Muscle of leg (tissue), 11 donors: Measurements from ENCODE around the gene MAP3K3. TPM values are rescaled to one million over a fixed set of nuclear protein-coding genes. Genes with fewer than 3 reads are reported as not detected.
A peak's percentile ranks its signal among the peaks of the same experiment; 100 is the strongest.

Experiments
- DNase-seq: peaks from one replicate; pipeline ENCODE4 v3.0.0; 2013
- H3K27ac ChIP-seq: one replicate; pipeline ENCODE4 v1.5.1; 2013; ENCODE audit warnings: mild to moderate bottlenecking, low read length, control low read depth
- H3K27me3 ChIP-seq: one replicate; pipeline ENCODE4 v1.6.1; 2013; ENCODE audit warnings: low read length; ENCODE audit not compliant: control insufficient read depth, insufficient read depth
- H3K36me3 ChIP-seq: one replicate; pipeline ENCODE4 v1.6.1; 2013; ENCODE audit warnings: low read length; ENCODE audit not compliant: control insufficient read depth, insufficient read depth
- H3K4me1 ChIP-seq: one replicate; pipeline ENCODE4 v1.6.1; 2013; ENCODE audit warnings: low read length; ENCODE audit not compliant: control insufficient read depth, insufficient read depth
- H3K4me3 ChIP-seq: one replicate; pipeline ENCODE4 v1.5.1; 2013; ENCODE audit warnings: low read length, control low read depth
- H3K9me3 ChIP-seq: replicated peaks from 2 replicates; pipeline ENCODE4 v1.6.1; 2013; ENCODE audit warnings: low read depth, low read length; ENCODE audit not compliant: control insufficient read depth
- WGBS: methylation state at CpG from one replicate; pipeline ENCODE4 v1.1.5; 2013; ENCODE audit warnings: missing lambda C conversion rate; ENCODE audit not compliant: insufficient coverage; 5-methylcytosine and 5-hydroxymethylcytosine counted together
- polyA plus RNA-seq, 8 donors: library from polyadenylated mRNA; unstranded; fragments of 120-200 nt; gene quantifications; one replicate each; pipeline versions ENCODE4 v1.2.1 to v1.2.3, GENCODE V29; 2013; ENCODE audit warnings: inconsistent platforms in 1 of 8, low replicate concordance in 1 of 8; ENCODE audit not compliant: insufficient read length in 8 of 8, insufficient read depth in 1 of 8
- total RNA-seq: library from RNA; stranded (reverse); fragments of 120-200 nt; gene quantifications from one replicate; pipeline ENCODE4 v1.2.4, GENCODE V29; 2013

Gene MAP3K3
- total and polyA plus RNA-seq, 9 donors: 20.5 to 26.7 (median 22.9) TPM

DNA sequence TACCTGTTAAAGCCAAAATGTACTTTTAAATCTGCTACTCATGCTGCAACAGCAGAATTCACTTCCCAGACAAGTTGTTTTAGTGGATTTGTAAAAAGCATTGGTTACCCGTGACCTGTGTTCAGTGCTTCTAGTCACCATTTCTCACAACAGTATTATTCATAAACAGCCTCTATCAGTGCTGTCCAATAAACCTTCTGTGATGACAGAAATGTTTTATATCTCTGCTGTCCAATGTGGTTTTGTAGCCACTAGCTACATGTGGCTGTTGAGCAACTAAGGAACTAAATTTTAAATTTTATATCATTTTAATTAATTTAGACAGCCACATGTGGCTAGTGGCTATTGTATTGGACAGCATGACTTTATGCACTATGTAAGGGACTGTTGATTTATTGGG, 12.6 kb downstream of the MAP3K3 start:
- Histone ChIP-seq H3K4me1 (no peaks in the 10 kb centered on the region), H3K36me3 (peaks cover 38% of the 10 kb centered on the region), H3K9me3 (no peaks in the 10 kb centered on the region), H3K27ac (peak overlapping the region; percentile 76), H3K27me3 (no peaks in the 10 kb centered on the region), H3K4me3 (no peak overlapping the region)
- DNase-seq: no peak
- WGBS: no CpG with 5 or more reads among the region's 1 CpG

DNA sequence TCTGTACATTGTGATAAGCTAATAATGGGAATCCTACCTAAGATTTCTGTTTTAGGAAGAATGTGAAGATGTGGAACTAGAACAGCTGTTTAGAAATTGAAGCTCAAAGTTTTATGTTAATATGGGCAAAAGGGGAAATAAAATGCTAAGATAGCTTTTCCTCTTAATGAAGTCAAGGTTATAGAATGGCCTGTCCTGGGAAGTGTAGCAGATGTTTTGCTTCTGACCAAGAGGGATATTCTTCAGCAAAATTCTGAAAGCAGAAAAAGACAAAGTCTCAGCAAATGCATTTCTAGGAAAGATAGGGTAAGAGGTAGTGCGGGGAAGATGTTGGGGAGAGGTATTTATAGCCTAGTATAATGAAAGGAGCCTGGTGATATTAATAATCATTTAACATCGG, 13.1 kb downstream of the MAP3K3 start:
- WGBS: no CpG with 5 or more reads among the region's 2 CpGs
- Histone ChIP-seq H3K9me3 (no peaks in the 10 kb centered on the region), H3K4me3 (no peak overlapping the region), H3K36me3 (peaks cover 38% of the 10 kb centered on the region), H3K27ac (no peak overlapping the region), H3K27me3 (no peaks in the 10 kb centered on the region), H3K4me1 (no peaks in the 10 kb centered on the region)
- no peak for DNase-seq

DNA sequence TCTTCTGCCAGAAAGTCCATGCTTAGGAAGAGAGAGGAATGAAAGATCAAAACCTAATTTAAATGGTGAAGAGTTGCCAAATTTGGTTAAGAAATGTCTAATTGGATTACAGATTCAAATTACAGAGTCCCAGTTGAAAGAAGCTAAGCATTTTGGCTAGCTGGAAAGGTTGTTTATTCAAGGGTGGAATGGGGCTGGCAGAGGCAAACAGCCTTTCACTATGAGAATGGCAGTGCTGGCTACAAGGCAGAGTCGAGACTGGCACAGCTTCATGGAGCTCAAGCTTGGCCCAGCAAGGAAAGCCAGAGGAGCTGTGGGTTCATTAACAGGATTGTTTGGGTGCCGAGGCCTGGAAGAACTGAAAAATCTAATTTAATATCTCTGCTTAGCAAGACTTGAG, 13.6 kb downstream of the MAP3K3 start:
- H3K9me3 ChIP-seq: no peaks in the 10 kb centered on the region
- no peak overlapping the region for H3K27ac ChIP-seq
- DNase-seq: no peak
- H3K4me1 ChIP-seq: no peaks in the 10 kb centered on the region
- no peak overlapping the region for H3K4me3 ChIP-seq
- H3K36me3 ChIP-seq: peaks cover 38% of the 10 kb centered on the region
- 100% methylated on average over 1 of the region's 2 CpGs for WGBS
- H3K27me3 ChIP-seq: no peaks in the 10 kb centered on the region

DNA sequence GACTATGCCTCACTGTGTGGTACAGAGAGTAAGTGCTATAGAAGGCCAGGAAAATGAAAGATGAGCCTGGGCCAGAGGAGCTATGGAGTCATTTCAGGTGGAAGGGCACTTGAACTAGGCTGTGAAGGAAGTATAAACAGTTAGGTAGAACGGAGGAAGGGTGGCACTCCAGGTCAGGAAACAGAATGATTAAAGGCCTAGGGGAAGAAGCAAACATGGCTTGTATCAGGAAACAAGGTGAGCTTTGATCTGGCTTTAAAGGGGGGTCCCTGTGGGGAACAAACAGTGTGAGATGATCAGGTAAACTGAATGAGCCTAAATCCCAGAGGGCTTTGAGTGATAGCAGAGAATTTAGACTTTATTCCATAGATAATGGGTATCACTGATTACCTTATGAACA, 16.9 kb downstream of the MAP3K3 start:
- no peaks in the 10 kb centered on the region for H3K4me1 ChIP-seq
- no peak overlapping the region for H3K27ac ChIP-seq
- no peaks in the 10 kb centered on the region for H3K9me3 ChIP-seq
- WGBS: 55% methylated on average over 1 of the region's 1 CpG
- no peak for DNase-seq
- no peak overlapping the region for H3K4me3 ChIP-seq
- peaks cover 33% of the 10 kb centered on the region for H3K36me3 ChIP-seq
- H3K27me3 ChIP-seq: no peaks in the 10 kb centered on the region

DNA sequence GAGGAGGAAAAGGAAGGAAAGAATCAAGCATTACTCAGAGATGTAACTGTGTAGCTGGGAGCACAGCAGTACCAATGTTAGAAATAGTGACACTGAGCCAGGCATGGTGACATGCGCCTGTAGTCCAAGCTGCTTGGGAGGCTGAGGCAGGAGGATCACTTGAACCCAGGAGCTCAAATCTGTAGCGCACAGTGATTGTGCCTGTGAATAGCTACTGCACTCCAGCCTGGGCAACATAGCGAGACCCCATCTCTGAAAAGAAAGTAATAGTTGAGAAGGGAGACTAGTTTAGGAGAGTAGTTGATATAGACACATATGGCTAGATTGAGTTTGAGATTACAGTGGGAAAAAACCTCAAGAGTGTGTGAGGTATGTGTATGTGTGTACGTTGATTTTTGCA, 17.8 kb downstream of the MAP3K3 start:
- Histone ChIP-seq H3K27ac (no peak overlapping the region), H3K36me3 (peaks cover 28% of the 10 kb centered on the region), H3K27me3 (no peaks in the 10 kb centered on the region), H3K9me3 (no peaks in the 10 kb centered on the region), H3K4me1 (no peaks in the 10 kb centered on the region), H3K4me3 (no peak overlapping the region)
- DNase-seq: no peak
- WGBS: 97% methylated on average over 3 of the region's 4 CpGs

DNA sequence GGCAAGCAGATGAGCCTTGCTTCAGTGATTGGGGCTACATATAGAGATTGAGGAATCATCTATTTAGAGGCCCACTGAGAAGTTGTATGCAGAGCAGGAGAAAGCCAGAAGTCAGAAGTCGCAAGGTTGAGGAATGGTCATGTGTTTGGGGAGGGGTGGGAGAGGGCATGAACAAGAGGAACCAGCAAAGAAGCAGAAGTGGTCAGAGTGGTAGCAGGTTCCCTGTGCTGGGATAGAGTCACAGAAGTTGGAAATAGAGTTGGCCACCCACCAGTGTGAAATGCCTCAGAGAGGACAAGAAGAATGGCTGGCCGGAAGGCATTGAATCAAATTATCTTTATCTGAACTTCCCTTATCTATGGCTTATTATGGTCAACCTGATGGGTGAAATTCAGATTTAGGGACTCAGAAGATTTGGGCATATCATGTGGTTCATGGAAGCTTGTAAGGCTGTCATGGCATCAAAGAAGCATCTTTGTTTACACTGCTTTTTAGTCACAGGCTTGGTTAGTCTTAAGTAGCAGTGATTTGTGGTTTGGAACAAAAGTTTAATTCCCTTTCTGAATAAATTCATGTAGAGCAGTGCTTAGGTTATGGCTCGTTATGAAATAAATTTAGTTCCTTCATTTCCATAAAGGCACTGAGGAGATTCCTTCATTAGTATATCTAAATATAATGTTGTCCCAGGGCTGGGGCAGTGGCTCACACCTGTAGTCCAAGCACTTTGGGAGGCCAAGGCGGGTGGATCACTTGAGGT, 19.7 kb downstream of the MAP3K3 start:
- no peak overlapping the region for H3K4me3 ChIP-seq
- H3K4me1 ChIP-seq: no peaks in the 10 kb centered on the region
- 71% methylated on average over 1 of the region's 4 CpGs for WGBS
- H3K27ac ChIP-seq: no peak overlapping the region
- H3K9me3 ChIP-seq: no peaks in the 10 kb centered on the region
- peaks cover 25% of the 10 kb centered on the region for H3K36me3 ChIP-seq
- H3K27me3 ChIP-seq: no peaks in the 10 kb centered on the region
- DNase-seq: peak; percentile 78

DNA sequence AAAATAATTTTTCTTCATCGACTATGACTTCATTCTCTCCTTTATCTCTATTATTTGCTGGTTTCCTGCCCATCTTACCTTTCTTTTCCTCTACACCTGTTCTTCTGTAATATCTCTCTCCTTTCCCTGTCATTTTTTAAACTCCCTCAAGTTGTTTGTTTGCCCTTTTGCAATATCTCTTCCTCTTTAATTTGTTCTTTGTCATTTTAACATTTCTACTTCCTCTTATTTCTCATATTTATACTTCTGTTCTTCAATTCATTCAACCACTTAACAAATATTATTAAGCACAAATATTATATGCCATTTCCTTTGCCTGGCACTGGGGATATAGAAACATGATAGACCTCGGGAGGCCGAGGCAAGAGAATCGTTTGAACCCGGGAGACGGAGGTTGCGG, 22.6 kb downstream of the MAP3K3 start:
- Histone ChIP-seq H3K4me1 (no peaks in the 10 kb centered on the region), H3K27me3 (no peaks in the 10 kb centered on the region), H3K27ac (no peak overlapping the region), H3K9me3 (no peaks in the 10 kb centered on the region), H3K4me3 (no peak overlapping the region), H3K36me3 (peaks cover 28% of the 10 kb centered on the region)
- no peak for DNase-seq
- 99% methylated on average over 7 of the region's 7 CpGs for WGBS

DNA sequence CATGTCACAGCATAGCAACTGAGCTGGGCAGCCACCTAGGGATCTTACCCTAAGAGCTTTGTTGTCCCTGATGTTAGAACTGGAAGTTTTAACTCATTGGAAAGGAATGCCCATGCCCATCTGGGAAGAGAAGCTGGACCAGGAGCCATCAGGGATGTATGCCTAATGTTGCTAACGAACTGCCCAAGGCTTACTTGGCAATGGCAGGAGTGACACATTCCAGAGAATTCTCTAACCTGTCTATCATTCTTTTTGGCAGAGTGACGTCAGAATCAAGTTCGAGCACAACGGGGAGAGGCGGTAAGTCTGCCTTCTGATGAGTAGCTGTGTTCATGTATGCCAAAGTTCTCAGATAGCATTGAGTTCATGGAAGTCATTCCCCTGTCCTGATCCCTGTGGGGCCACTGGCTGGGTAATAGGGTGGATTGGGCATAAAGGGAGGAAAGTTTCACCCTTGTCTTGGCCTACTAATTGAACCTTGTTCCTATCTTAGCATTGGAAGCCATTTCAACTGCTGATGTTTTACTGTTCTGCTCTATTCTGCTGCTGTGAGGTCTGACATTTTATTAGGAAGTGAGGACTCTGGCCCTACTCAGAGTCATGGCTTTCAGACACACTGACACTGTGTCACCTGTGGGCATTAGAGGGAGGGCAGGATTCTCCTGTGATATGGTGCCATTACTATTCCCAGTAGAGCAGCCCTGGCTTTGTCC, 23.7 kb downstream of the MAP3K3 start:
- Histone ChIP-seq H3K27ac (no peak overlapping the region), H3K4me1 (no peaks in the 10 kb centered on the region), H3K4me3 (no peak overlapping the region), H3K27me3 (no peaks in the 10 kb centered on the region), H3K36me3 (peaks cover 29% of the 10 kb centered on the region), H3K9me3 (no peaks in the 10 kb centered on the region)
- no peak for DNase-seq
- 100% methylated on average over 3 of the region's 5 CpGs for WGBS

DNA sequence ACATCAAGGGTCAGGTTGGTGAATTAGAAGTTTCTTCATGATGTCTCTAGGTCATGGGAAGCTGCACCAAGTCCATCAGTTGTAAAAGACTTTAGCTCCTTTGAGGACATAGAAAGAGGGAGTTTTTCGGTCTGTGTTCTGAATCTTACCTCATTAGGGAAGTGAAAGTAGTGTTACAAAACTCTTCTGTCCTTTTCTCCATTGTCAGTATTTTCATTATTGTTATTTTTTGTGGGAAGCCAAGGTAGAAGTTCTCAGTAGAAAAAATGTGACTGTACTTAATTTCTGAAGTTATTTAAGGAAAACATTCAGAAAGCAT, 24.2 kb downstream of the MAP3K3 start:
- H3K4me1 ChIP-seq: no peaks in the 10 kb centered on the region
- no peaks in the 10 kb centered on the region for H3K9me3 ChIP-seq
- no CpG with 5 or more reads among the region's 1 CpG for WGBS
- H3K27me3 ChIP-seq: no peaks in the 10 kb centered on the region
- peaks cover 29% of the 10 kb centered on the region for H3K36me3 ChIP-seq
- H3K4me3 ChIP-seq: no peak overlapping the region
- no peak overlapping the region for H3K27ac ChIP-seq
- peak; percentile 38 for DNase-seq

DNA sequence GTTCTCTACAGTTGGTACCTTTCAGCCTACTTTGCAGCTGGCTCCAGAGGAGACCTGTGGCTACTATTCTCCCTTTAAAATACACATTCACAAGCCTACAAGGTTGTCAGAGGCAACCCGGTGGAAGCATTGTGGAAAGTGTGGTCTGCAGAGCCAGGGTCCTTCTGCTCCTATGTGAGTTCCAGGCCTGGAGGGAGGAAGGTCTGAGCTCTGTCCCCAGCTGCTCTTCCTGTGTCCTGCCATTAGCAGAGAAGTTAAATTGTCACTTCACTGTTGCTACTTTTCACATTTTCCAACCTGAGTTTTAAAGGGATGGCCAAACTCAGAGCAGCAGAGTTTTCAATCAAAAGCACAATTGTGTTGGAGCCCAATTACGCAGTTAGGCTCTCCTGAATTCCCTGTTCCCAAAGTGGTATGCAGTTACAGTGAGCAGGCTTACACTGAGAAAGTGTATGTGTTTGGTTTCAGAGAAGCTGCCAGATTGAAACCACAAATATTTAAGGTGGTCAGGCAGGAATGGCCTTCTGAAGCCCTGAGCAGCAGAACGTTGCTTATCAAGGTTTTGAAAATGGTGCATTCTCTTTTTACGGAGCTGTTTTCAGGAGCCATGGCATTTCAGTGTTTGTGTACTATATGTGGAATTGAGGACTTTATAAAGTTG, 25.0 kb downstream of the MAP3K3 start:
- H3K27me3 ChIP-seq: no peaks in the 10 kb centered on the region
- no peaks in the 10 kb centered on the region for H3K4me1 ChIP-seq
- no peak overlapping the region for H3K27ac ChIP-seq
- no peak overlapping the region for H3K4me3 ChIP-seq
- 67% methylated on average over 3 of the region's 4 CpGs for WGBS
- no peak for DNase-seq
- no peaks in the 10 kb centered on the region for H3K9me3 ChIP-seq
- peaks cover 32% of the 10 kb centered on the region for H3K36me3 ChIP-seq
